H9 (cell line): Measurements from ENCODE around the gene TMEM26. TPM values are rescaled to one million over a fixed set of nuclear protein-coding genes. Genes with fewer than 3 reads are reported as not detected.

ENCODE experiments used
- DNase-seq: peaks from one replicate; pipeline ENCODE4 v3.0.0-alpha.2; 2017
- H2AFZ ChIP-seq: one replicate; pipeline ENCODE4 v1.6.1; 2013; ENCODE audit warnings: mild to moderate bottlenecking, low read length, control low read depth, moderate library complexity
- H2AK5ac ChIP-seq: 2 replicates; pipeline ENCODE4 v1.6.1; 2013; ENCODE audit warnings: low read length, control low read depth, mixed read lengths; ENCODE audit not compliant: insufficient read length
- H2BK120ac ChIP-seq: one replicate; pipeline ENCODE4 v1.6.1; 2013; ENCODE audit warnings: low read depth, mild to moderate bottlenecking, low read length, control low read depth, inconsistent platforms; ENCODE audit not compliant: poor library complexity, severe bottlenecking
- H2BK12ac ChIP-seq: 2 replicates; pipeline ENCODE4 v1.6.1; 2013; ENCODE audit warnings: low read length, control low read depth, mixed read lengths, low read depth; ENCODE audit not compliant: insufficient read length
- H2BK15ac ChIP-seq: 2 replicates; pipeline ENCODE4 v1.6.1; 2013; ENCODE audit warnings: low read depth, low read length, control low read depth
- H2BK20ac ChIP-seq: one replicate; pipeline ENCODE4 v1.6.1; 2013; ENCODE audit warnings: low read depth, mild to moderate bottlenecking, low read length, control low read depth, inconsistent platforms; ENCODE audit not compliant: poor library complexity, severe bottlenecking
- H2BK5ac ChIP-seq: 2 replicates; pipeline ENCODE4 v1.6.1; 2013; ENCODE audit warnings: low read length, control low read depth, mixed read lengths; ENCODE audit not compliant: insufficient read length
- H3K14ac ChIP-seq: 2 replicates; pipeline ENCODE4 v1.6.1; 2013; ENCODE audit warnings: low read length, control low read depth; ENCODE audit not compliant: insufficient read depth
- H3K18ac ChIP-seq: 2 replicates; pipeline ENCODE4 v1.6.1; 2013; ENCODE audit warnings: low read depth, mild to moderate bottlenecking, mixed read lengths, low read length, control low read depth; ENCODE audit not compliant: insufficient read length
- H3K23ac ChIP-seq: 2 replicates; pipeline ENCODE4 v1.6.1; 2013; ENCODE audit warnings: low read length, control low read depth, mixed read lengths, low read depth; ENCODE audit not compliant: insufficient read length
- H3K23me2 ChIP-seq: 2 replicates; pipeline ENCODE4 v1.6.1; 2013; ENCODE audit warnings: low read depth, mild to moderate bottlenecking, mixed read lengths, low read length, control low read depth; ENCODE audit not compliant: insufficient read length, poor library complexity, severe bottlenecking
- H3K27ac ChIP-seq: 2 replicates; pipeline ENCODE4 v1.5.1; 2013; ENCODE audit warnings: low read length, control low read depth, mixed read lengths, low read depth; ENCODE audit not compliant: insufficient read length
- H3K27me3 ChIP-seq: 2 replicates; pipeline ENCODE4 v1.6.1; 2013; ENCODE audit warnings: low read length, control low read depth, inconsistent platforms; ENCODE audit not compliant: insufficient read depth
- H3K4ac ChIP-seq: 2 replicates; pipeline ENCODE4 v1.6.1; 2013; ENCODE audit warnings: low read depth, mild to moderate bottlenecking, control low read depth, inconsistent platforms, low read length, moderate library complexity
- H3K4me1 ChIP-seq: 2 replicates; pipeline ENCODE4 v1.6.1; 2013; ENCODE audit warnings: low read length, control low read depth, inconsistent platforms; ENCODE audit not compliant: insufficient read depth
- H3K4me2 ChIP-seq: 2 replicates; pipeline ENCODE4 v1.6.1; 2013; ENCODE audit warnings: low read length, control low read depth, mixed read lengths; ENCODE audit not compliant: insufficient read length, insufficient read depth
- H3K56ac ChIP-seq: 2 replicates; pipeline ENCODE4 v1.6.1; 2013; ENCODE audit warnings: low read depth, mild to moderate bottlenecking, mixed read lengths, low read length, control low read depth; ENCODE audit not compliant: insufficient read length
- H3K79me1 ChIP-seq: 2 replicates; pipeline ENCODE4 v1.6.1; 2013; ENCODE audit warnings: low read depth, mild to moderate bottlenecking, moderate library complexity, low read length, control low read depth, inconsistent platforms; ENCODE audit not compliant: insufficient read depth, poor library complexity, severe bottlenecking
- H3K79me2 ChIP-seq: 2 replicates; pipeline ENCODE4 v1.6.1; 2013; ENCODE audit warnings: low read length, control low read depth, inconsistent platforms; ENCODE audit not compliant: insufficient read depth
- H3K9ac ChIP-seq: 2 replicates; pipeline ENCODE4 v1.6.1; 2013; ENCODE audit warnings: low read length, control low read depth, mixed read lengths; ENCODE audit not compliant: insufficient read length; ENCODE audit errors: extremely low read depth
- H3K9me3 ChIP-seq: one replicate; pipeline ENCODE4 v1.6.1; 2013; ENCODE audit warnings: low read depth, low read length, inconsistent platforms; ENCODE audit not compliant: control insufficient read depth
- H3T11ph ChIP-seq: one replicate; pipeline ENCODE4 v1.6.1; 2013; ENCODE audit warnings: mild to moderate bottlenecking, low read length, control low read depth, inconsistent platforms
- H4K20me1 ChIP-seq: one replicate; pipeline ENCODE4 v1.6.1; 2013; ENCODE audit not compliant: control insufficient read depth, insufficient read length, insufficient read depth
- H4K5ac ChIP-seq: 2 replicates; pipeline ENCODE4 v1.6.1; 2013; ENCODE audit warnings: low read depth, mild to moderate bottlenecking, mixed read lengths, low read length, control low read depth; ENCODE audit not compliant: insufficient read length
- H4K8ac ChIP-seq: replicated peaks from 2 replicates; pipeline ENCODE4 v1.6.1; 2013; ENCODE audit warnings: low read length, control low read depth, mixed read lengths, low read depth; ENCODE audit not compliant: insufficient read length
- H4K91ac ChIP-seq: 2 replicates; pipeline ENCODE4 v1.6.1; 2013; ENCODE audit warnings: low read depth, mild to moderate bottlenecking, moderate library complexity, mixed read lengths, low read length, control low read depth; ENCODE audit not compliant: insufficient read length
- H3K27ac Mint-ChIP-seq, 3 experiments: 2 replicates in 2 of 3; 3 replicates in 1 of 3; pipeline ENCODE4 v1.8.0; 2020 to 2021; ENCODE audit warnings: mixed read lengths in 3 of 3, mild to moderate bottlenecking in 1 of 3, moderate library complexity in 1 of 3
- H3K27me3 Mint-ChIP-seq: 2 replicates; pipeline ENCODE4 v1.8.0; 2021; ENCODE audit warnings: low read depth, mild to moderate bottlenecking, moderate library complexity, mixed read lengths
- H3K36me3 Mint-ChIP-seq, 3 experiments: 2 replicates in 2 of 3; 3 replicates in 1 of 3; pipeline ENCODE4 v1.8.0; 2020 to 2021; ENCODE audit warnings: low read depth in 3 of 3, mixed read lengths in 3 of 3; ENCODE audit not compliant: insufficient read depth in 1 of 3
- H3K4me1 Mint-ChIP-seq, 2 experiments: 2 replicates each; pipeline ENCODE4 v1.8.0; 2020; ENCODE audit warnings: mixed read lengths in 2 of 2
- H3K4me3 Mint-ChIP-seq, 2 experiments: 2 replicates in 1 of 2; 3 replicates in 1 of 2; pipeline ENCODE4 v1.8.0; 2020 to 2021; ENCODE audit warnings: mild to moderate bottlenecking in 2 of 2, mixed read lengths in 2 of 2, moderate library complexity in 1 of 2
- H3K9me3 Mint-ChIP-seq, 2 experiments: 2 replicates in 1 of 2; 3 replicates in 1 of 2; pipeline ENCODE4 v1.8.0; 2020; ENCODE audit warnings: mild to moderate bottlenecking in 2 of 2, mixed read lengths in 2 of 2, moderate library complexity in 1 of 2
- CTCF ChIP-seq: fragments of 200-600 bp; sonication (generic); conservative IDR thresholded peaks from 3 replicates; pipeline ENCODE4 v1.8.0; 2021; ENCODE audit warnings: antibody characterized with exemption, mild to moderate bottlenecking
- WGBS: extraction: QIAGEN DNeasy Blood & Tissue Kit; methylation state at CpG from one replicate; pipeline ENCODE4 v1.1.7; 2013; ENCODE audit warnings: missing lambda C conversion rate, low lambda C conversion rate, mixed read lengths; ENCODE audit not compliant: insufficient read length; ENCODE audit errors: extremely low coverage; 5-methylcytosine and 5-hydroxymethylcytosine counted together
- total RNA-seq: library from RNA; stranded (reverse); gene quantifications from 2 replicates; pipeline ENCODE4 v1.2.1, GENCODE V29; 2021

TMEM26 gene
- total RNA-seq, 1 experiment from 2014 or later = 0.15 TPM

- no peak overlapping the region for H3K4ac ChIP-seq
- Mint-ChIP-seq H3K27me3 (no peaks in the 10 kb centered on the region), H3K9me3 (peaks cover 14 to 16% of the 10 kb centered on the region in 2 experiments), H3K4me1 (peaks cover 16 to 30% of the 10 kb centered on the region in 2 experiments), H3K27ac (no peak overlapping the region), H3K36me3 (peaks cover 3 to 16% (median 14%) of the 10 kb centered on the region in 3 experiments; a peak in 6 of 7 replicates), H3K4me3 (no peak overlapping the region)
- no peak overlapping the region for H4K91ac ChIP-seq
- no peak overlapping the region for H3K4me2 ChIP-seq
- H2BK20ac ChIP-seq = no peak overlapping the region
- no peak overlapping the region for H3K14ac ChIP-seq
- no peak for TF ChIP-seq CTCF
- H3K18ac ChIP-seq = no peak overlapping the region
- DNase-seq = no peak
- H3K27me3 ChIP-seq = no peaks in the 10 kb centered on the region
- H4K20me1 ChIP-seq = no peaks in the 10 kb centered on the region
- no peak overlapping the region for H2AK5ac ChIP-seq
- no peak overlapping the region for H2AFZ ChIP-seq
- no peak overlapping the region for H2BK15ac ChIP-seq
- no peaks in the 10 kb centered on the region for H3K79me1 ChIP-seq
- WGBS = no CpG with 5 or more reads among the region's 5 CpGs
- H3K9ac ChIP-seq = no peak overlapping the region
- H3K4me1 ChIP-seq = peaks cover 4% of the 10 kb centered on the region; the same call in 1 of the 2 replicates
- H3K79me2 ChIP-seq = no peaks in the 10 kb centered on the region
- H3K23me2 ChIP-seq = no peaks in the 10 kb centered on the region
- no peak overlapping the region for H3K27ac ChIP-seq
- no peak overlapping the region for H2BK5ac ChIP-seq
- H3K9me3 ChIP-seq = no peaks in the 10 kb centered on the region
- H3T11ph ChIP-seq = no peak overlapping the region
- no peak overlapping the region for H3K23ac ChIP-seq
- H4K5ac ChIP-seq = no peak overlapping the region
- H2BK12ac ChIP-seq = no peak overlapping the region
- no peak overlapping the region for H2BK120ac ChIP-seq
- H3K56ac ChIP-seq = no peak overlapping the region
- no peak overlapping the region for H4K8ac ChIP-seq
Measured at GRCh38 chr10:61487506-61487905, 34.3 kb upstream of the TMEM26 start.
